ENCODE measurements around the gene WWC2. TPM values are rescaled to one million over a fixed set of nuclear protein-coding genes. Genes with fewer than 3 reads are reported as not detected.

Gene WWC2
- total RNA-seq, 1 donor from 2014 or later = 24.6 TPM

DNA sequence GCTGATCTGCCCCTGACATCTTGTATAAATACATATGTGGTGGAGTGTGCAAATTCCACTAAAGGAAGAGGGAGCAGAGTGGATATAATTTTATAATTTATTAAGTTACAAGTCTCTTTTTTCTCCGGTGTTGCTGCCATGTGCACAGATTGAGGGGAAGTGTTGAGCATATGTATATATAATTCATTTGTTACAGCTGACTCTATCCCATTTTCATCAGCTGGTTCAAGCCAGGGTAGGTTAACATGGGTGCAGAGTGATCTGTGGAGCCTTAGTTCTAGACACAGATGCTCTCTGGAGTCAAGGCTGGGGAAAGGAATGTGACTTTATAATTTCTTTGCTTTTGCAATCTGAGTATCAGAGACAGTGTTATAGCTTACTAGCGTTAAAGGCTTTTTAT, 103.5 kb downstream of the WWC2 start:
- Mint-ChIP-seq H3K36me3 (ENCODE audit: low read depth) (peaks cover 2% of the 10 kb centered on the region), H3K9me3 (no peaks in the 10 kb centered on the region), H3K4me3 (no peak overlapping the region), H3K27me3 (ENCODE audit: low read depth) (no peaks in the 10 kb centered on the region), H3K4me1 (peaks cover 3% of the 10 kb centered on the region), H3K27ac (ENCODE audit: unreplicated experiment) (no peak overlapping the region)
- DNase-seq (ENCODE audit: low read depth, low spot score) = no peak
- TF ChIP-seq, protein P1, sequence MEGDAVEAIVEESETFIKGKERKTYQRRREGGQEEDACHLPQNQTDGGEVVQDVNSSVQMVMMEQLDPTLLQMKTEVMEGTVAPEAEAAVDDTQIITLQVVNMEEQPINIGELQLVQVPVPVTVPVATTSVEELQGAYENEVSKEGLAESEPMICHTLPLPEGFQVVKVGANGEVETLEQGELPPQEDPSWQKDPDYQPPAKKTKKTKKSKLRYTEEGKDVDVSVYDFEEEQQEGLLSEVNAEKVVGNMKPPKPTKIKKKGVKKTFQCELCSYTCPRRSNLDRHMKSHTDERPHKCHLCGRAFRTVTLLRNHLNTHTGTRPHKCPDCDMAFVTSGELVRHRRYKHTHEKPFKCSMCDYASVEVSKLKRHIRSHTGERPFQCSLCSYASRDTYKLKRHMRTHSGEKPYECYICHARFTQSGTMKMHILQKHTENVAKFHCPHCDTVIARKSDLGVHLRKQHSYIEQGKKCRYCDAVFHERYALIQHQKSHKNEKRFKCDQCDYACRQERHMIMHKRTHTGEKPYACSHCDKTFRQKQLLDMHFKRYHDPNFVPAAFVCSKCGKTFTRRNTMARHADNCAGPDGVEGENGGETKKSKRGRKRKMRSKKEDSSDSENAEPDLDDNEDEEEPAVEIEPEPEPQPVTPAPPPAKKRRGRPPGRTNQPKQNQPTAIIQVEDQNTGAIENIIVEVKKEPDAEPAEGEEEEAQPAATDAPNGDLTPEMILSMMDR (conservative IDR thresholded peaks at IDR 0.05) = no peak

DNA sequence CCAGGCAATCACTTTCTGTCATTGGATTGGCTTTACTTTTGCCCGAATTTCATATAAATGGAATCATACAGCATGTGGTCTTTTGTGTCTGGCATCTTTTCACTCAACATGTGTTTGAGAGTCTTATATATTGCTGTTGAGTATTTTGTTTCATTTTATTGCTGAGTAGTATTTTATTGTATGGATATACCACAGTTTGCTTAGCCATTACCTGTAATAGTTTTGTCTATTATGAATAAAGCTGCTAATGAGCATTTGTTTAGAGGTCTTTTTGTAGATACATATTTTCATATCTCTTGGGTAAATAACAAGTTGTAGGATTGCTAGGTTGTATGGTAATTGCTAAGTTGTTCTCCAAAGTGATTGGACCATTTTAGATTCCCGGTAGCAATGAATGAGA, 105.7 kb downstream of the WWC2 start:
- H3K27ac Mint-ChIP-seq (ENCODE audit: unreplicated experiment) = no peak overlapping the region
- H3K4me1 Mint-ChIP-seq = peaks cover 4% of the 10 kb centered on the region
- TF ChIP-seq, protein P1 (conservative IDR thresholded peaks at IDR 0.05) = no peak
- no peaks in the 10 kb centered on the region for H3K27me3 Mint-ChIP-seq (ENCODE audit: low read depth)
- no peaks in the 10 kb centered on the region for H3K9me3 Mint-ChIP-seq
- no peak overlapping the region for H3K4me3 Mint-ChIP-seq
- H3K36me3 Mint-ChIP-seq (ENCODE audit: low read depth) = no peaks in the 10 kb centered on the region
- DNase-seq (ENCODE audit: low read depth, low spot score) = no peak

DNA sequence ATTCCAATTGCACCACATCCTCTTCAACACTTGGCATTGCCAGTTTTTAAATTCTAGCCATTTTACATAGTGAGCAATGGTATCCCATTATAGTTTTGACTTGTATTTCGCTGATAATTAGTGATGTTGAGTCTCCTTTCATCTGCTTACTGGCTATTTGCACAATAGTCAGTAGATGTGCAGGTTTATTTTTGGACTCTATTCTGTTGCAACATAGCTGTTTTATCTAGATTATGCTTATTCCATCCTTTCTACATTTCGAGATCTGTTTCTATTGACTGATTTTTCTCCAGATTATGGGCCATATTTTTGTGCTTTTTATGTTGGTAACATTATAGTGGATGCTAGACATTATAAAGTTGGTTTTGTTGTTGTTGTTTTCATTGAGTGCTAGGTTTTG, 106.1 kb downstream of the WWC2 start:
- Mint-ChIP-seq H3K4me3 (no peak overlapping the region), H3K4me1 (peaks cover 4% of the 10 kb centered on the region), H3K9me3 (no peaks in the 10 kb centered on the region), H3K36me3 (ENCODE audit: low read depth) (no peaks in the 10 kb centered on the region), H3K27me3 (ENCODE audit: low read depth) (no peaks in the 10 kb centered on the region), H3K27ac (ENCODE audit: unreplicated experiment) (no peak overlapping the region)
- TF ChIP-seq, protein P1 (conservative IDR thresholded peaks at IDR 0.05) = no peak
- no peak for DNase-seq (ENCODE audit: low read depth, low spot score)

- H3K27me3 Mint-ChIP-seq (ENCODE audit: low read depth) = no peaks in the 10 kb centered on the region
- H3K4me1 Mint-ChIP-seq = peaks cover 4% of the 10 kb centered on the region
- H3K36me3 Mint-ChIP-seq (ENCODE audit: low read depth) = no peaks in the 10 kb centered on the region
- H3K27ac Mint-ChIP-seq (ENCODE audit: unreplicated experiment) = no peak overlapping the region
- TF ChIP-seq, protein P1 (conservative IDR thresholded peaks at IDR 0.05) = no peak
- no peak for DNase-seq (ENCODE audit: low read depth, low spot score)
- no peaks in the 10 kb centered on the region for H3K9me3 Mint-ChIP-seq
- no peak overlapping the region for H3K4me3 Mint-ChIP-seq
These were observed 106.7 kb downstream of the WWC2 start for GRCh38 chr4:183205709-183206108.

GRCh38 chr4:183211533-183211932, 112.5 kb downstream of the WWC2 start:
- Mint-ChIP-seq H3K9me3 (no peaks in the 10 kb centered on the region), H3K27ac (ENCODE audit: unreplicated experiment) (peak overlapping the region; percentile 7), H3K4me3 (no peak overlapping the region), H3K36me3 (ENCODE audit: low read depth) (no peaks in the 10 kb centered on the region), H3K27me3 (ENCODE audit: low read depth) (no peaks in the 10 kb centered on the region), H3K4me1 (peaks cover 4% of the 10 kb centered on the region)
- no peak for DNase-seq (ENCODE audit: low read depth, low spot score)
- TF ChIP-seq, protein P1 (conservative IDR thresholded peaks at IDR 0.05) = no peak

GRCh38 chr4:183213996-183214395, 114.9 kb downstream of the WWC2 start:
- TF ChIP-seq, protein P1 (conservative IDR thresholded peaks at IDR 0.05) = no peak
- Mint-ChIP-seq H3K27me3 (ENCODE audit: low read depth) (no peaks in the 10 kb centered on the region), H3K4me1 (no peaks in the 10 kb centered on the region), H3K4me3 (no peak overlapping the region), H3K36me3 (ENCODE audit: low read depth) (no peaks in the 10 kb centered on the region), H3K27ac (ENCODE audit: unreplicated experiment) (no peak overlapping the region), H3K9me3 (no peaks in the 10 kb centered on the region)
- DNase-seq (ENCODE audit: low read depth, low spot score) = no peak

All from neural crest cell (in vitro differentiated cells).